SK-N-SH (cell line): Measurements from ENCODE around the gene SYNE2. TPM values are rescaled to one million over a fixed set of nuclear protein-coding genes. Genes with fewer than 3 reads are reported as not detected.

Source experiments
- CTCF ChIA-PET: fragments of 300-600, 350-600 bp; formaldehyde crosslinking; extraction: SDS; loops from one replicate; lab custom pipeline; 2021; lab: Yijun Ruan, JAX
- POLR2A ChIA-PET: fragments of 350-600 bp; sonication (Branson Sonifier 250); formaldehyde crosslinking; extraction: SDS; loops from one replicate; lab custom pipeline; 2020; ENCODE audit warnings: antibody characterized with exemption, inconsistent platforms; lab: Yijun Ruan, JAX
- DNase-seq: peaks from one replicate; pipeline ENCODE4 v3.0.0; 2012
- H2AFZ ChIP-seq: fragments of 200-600 bp; sonication (generic); 2 replicates; pipeline ENCODE4 v1.8.1; 2016; ENCODE audit warnings: antibody characterized with exemption, mild to moderate bottlenecking, low read depth
- H3F3A ChIP-seq: fragments of 200-600 bp; sonication (generic); replicated peaks from 2 replicates; pipeline ENCODE3; 2016; ENCODE audit warnings: antibody characterized with exemption, mild to moderate bottlenecking; ENCODE audit not compliant: insufficient read depth
- H3K27ac ChIP-seq, 2 experiments: fragments of 200-500 bp in 1 of 2; fragments of 200-600 bp in 1 of 2; sonication (Bioruptor generic) in 1 of 2; sonication (generic), shearing (Covaris generic) in 1 of 2; 2 replicates each; pipeline versions ENCODE4 v1.5.1 to v1.6.1; 2014 to 2016; ENCODE audit warnings: low read depth in 2 of 2, inconsistent platforms in 1 of 2, low read length in 1 of 2, mild to moderate bottlenecking in 1 of 2, mixed read lengths in 1 of 2
- H3K27me3 ChIP-seq: fragments of 200-600 bp; sonication (generic), shearing (Covaris generic); 2 replicates; pipeline ENCODE4 v1.6.1; 2016; ENCODE audit warnings: mixed run types; ENCODE audit not compliant: insufficient read depth
- H3K36me3 ChIP-seq, 2 experiments: fragments of 200-500 bp in 1 of 2; fragments of 200-600 bp in 1 of 2; sonication (Bioruptor generic) in 1 of 2; sonication (generic) in 1 of 2; replicated peaks in 1 of 2; 2 replicates each; pipeline versions ENCODE3 to v1.5.1; 2014 to 2016; ENCODE audit warnings: low read length in 1 of 2, mild to moderate bottlenecking in 1 of 2; ENCODE audit not compliant: insufficient read depth in 2 of 2, control insufficient read depth in 1 of 2
- H3K4me1 ChIP-seq, 2 experiments: fragments of 200-500 bp in 1 of 2; fragments of 200-600 bp in 1 of 2; sonication (Bioruptor generic) in 1 of 2; sonication (generic), shearing (Covaris generic) in 1 of 2; 2 replicates each; pipeline versions ENCODE4 v1.5.1 to v1.6.1; 2014 to 2016; ENCODE audit warnings: low read depth in 1 of 2, low read length in 1 of 2, mixed run types in 1 of 2; ENCODE audit not compliant: insufficient read depth in 2 of 2, control insufficient read depth in 1 of 2
- H3K4me2 ChIP-seq: fragments of 200-600 bp; sonication (generic), shearing (Covaris generic); 2 replicates; pipeline ENCODE4 v1.6.1; 2017; ENCODE audit warnings: mixed run types
- H3K4me3 ChIP-seq, 2 experiments: fragments of 200-500 bp in 1 of 2; fragments of 200-600 bp in 1 of 2; sonication (Bioruptor generic) in 1 of 2; sonication (generic), shearing (Covaris generic) in 1 of 2; 2 replicates each; pipeline versions ENCODE4 v1.5.1 to v1.8.1; 2014 to 2016; ENCODE audit warnings: low read depth in 2 of 2, inconsistent platforms in 1 of 2, low read length in 1 of 2, mild to moderate bottlenecking in 1 of 2, mixed read lengths in 1 of 2, moderate library complexity in 1 of 2
- H3K79me2 ChIP-seq: fragments of 200-600 bp; sonication (generic); 2 replicates; pipeline ENCODE4 v1.8.1; 2017; ENCODE audit warnings: mild to moderate bottlenecking; ENCODE audit not compliant: insufficient read depth
- H3K9ac ChIP-seq: fragments of 200-600 bp; sonication (generic); 2 replicates; pipeline ENCODE4 v1.6.1; 2017; ENCODE audit warnings: mixed run types
- H3K9me2 ChIP-seq: fragments of 200-600 bp; sonication (generic); 2 replicates; pipeline ENCODE4 v1.6.1; 2017; ENCODE audit warnings: mixed run types
- H3K9me3 ChIP-seq: fragments of 200-600 bp; sonication (generic); 2 replicates; pipeline ENCODE4 v1.6.1; 2017; ENCODE audit warnings: mixed run types, mild to moderate bottlenecking, moderate library complexity
- H4K20me1 ChIP-seq: fragments of 200-600 bp; sonication (generic); 2 replicates; pipeline ENCODE4 v1.6.1; 2017; ENCODE audit warnings: mild to moderate bottlenecking, mixed run types; ENCODE audit not compliant: insufficient read depth
- CHD2 ChIP-seq: fragments of 150-350 bp; IDR thresholded peaks from 2 replicates; pipeline ENCODE4 v1.6.1; 2018; ENCODE audit warnings: low read length; ENCODE audit not compliant: partially characterized antibody
- EP300 ChIP-seq, 2 experiments: IDR thresholded peaks; 2 replicates each; pipeline versions ENCODE4 v1.4.0 to v1.6.1; 2012; ENCODE audit warnings: borderline replicate concordance in 1 of 2, low read depth in 1 of 2, low read length in 1 of 2
- EZH2phosphoT487 ChIP-seq: fragments of 200-600 bp; sonication (generic); IDR thresholded peaks from 2 replicates; pipeline ENCODE4 v1.6.1; 2017; ENCODE audit warnings: low read depth, mixed run types, mild to moderate bottlenecking, antibody characterized with exemption, moderate library complexity, borderline replicate concordance
- FOSL2 ChIP-seq: IDR thresholded peaks from 2 replicates; pipeline ENCODE4 v1.4.0; 2012; ENCODE audit warnings: low read depth, mild to moderate bottlenecking, moderate library complexity, borderline replicate concordance
- FOXJ3 ChIP-seq: sonication (generic); formaldehyde crosslinking; IDR thresholded peaks from 2 replicates; pipeline ENCODE4 v1.5.1; 2020; ENCODE audit warnings: mild to moderate bottlenecking, missing genetic modification reagents
- JUND ChIP-seq: IDR thresholded peaks from 2 replicates; pipeline ENCODE4 v1.4.0; 2012
- MAX ChIP-seq: IDR thresholded peaks from 2 replicates; pipeline ENCODE4 v1.4.0; 2012; ENCODE audit warnings: low read depth
- MXI1 ChIP-seq: IDR thresholded peaks from 2 replicates; pipeline ENCODE4 v1.6.1; 2012; ENCODE audit warnings: mild to moderate bottlenecking, low read depth, low read length, improper control_type of control experiment
- NFIC ChIP-seq: IDR thresholded peaks from 2 replicates; pipeline ENCODE4 v1.4.0; 2012; ENCODE audit warnings: borderline replicate concordance
- NRF1 ChIP-seq: IDR thresholded peaks from 2 replicates; pipeline ENCODE4 v1.6.1; 2012; ENCODE audit warnings: low read depth, mild to moderate bottlenecking, low read length
- PBX3 ChIP-seq: IDR thresholded peaks from 2 replicates; pipeline ENCODE4; 2012
- POLR2AphosphoS5 ChIP-seq: IDR thresholded peaks from 2 replicates; pipeline ENCODE4 v1.6.1; 2012; ENCODE audit warnings: low read depth, low read length
- RAD21 ChIP-seq: IDR thresholded peaks from 2 replicates; pipeline ENCODE4 v1.6.1; 2012; ENCODE audit warnings: mild to moderate bottlenecking, low read length
- RCOR1 ChIP-seq: fragments of 150-350 bp; IDR thresholded peaks from 2 replicates; pipeline ENCODE4 v1.6.1; 2017; ENCODE audit warnings: antibody characterized with exemption, low read length
- REST ChIP-seq: IDR thresholded peaks from 2 replicates; pipeline ENCODE4 v1.6.1; 2012; ENCODE audit warnings: mild to moderate bottlenecking, low read depth, low read length, moderate library complexity
- RFX5 ChIP-seq: IDR thresholded peaks from 2 replicates; pipeline ENCODE4 v1.6.1; 2012; ENCODE audit warnings: mild to moderate bottlenecking, improper control_type of control experiment, low read length
- RXRA ChIP-seq: IDR thresholded peaks from 2 replicates; pipeline ENCODE4 v1.4.0; 2012; ENCODE audit warnings: low read depth, mild to moderate bottlenecking, borderline replicate concordance
- SMC3 ChIP-seq: IDR thresholded peaks from 2 replicates; pipeline ENCODE4 v1.6.1; 2012; ENCODE audit warnings: low read depth, low read length, improper control_type of control experiment
- TAF1 ChIP-seq: IDR thresholded peaks from 2 replicates; pipeline ENCODE4 v1.6.1; 2012; ENCODE audit warnings: low read depth, mild to moderate bottlenecking, low read length, moderate library complexity, borderline replicate concordance
- USF1 ChIP-seq: IDR thresholded peaks from 2 replicates; pipeline ENCODE4 v1.4.0; 2012; ENCODE audit warnings: low read depth, borderline replicate concordance
- YY1 ChIP-seq: IDR thresholded peaks from 2 replicates; pipeline ENCODE4 v1.4.0; 2012; ENCODE audit warnings: low read depth, mild to moderate bottlenecking
- WGBS: methylation state at CpG from one replicate; pipeline ENCODE4 v1.1.6; 2017; ENCODE audit warnings: low lambda C conversion rate; 5-methylcytosine and 5-hydroxymethylcytosine counted together
- polyA plus RNA-seq, 3 experiments: library from polyadenylated mRNA; depleted of rRNA; stranded (reverse); fragments of >200 nt; gene quantifications; 2 replicates each; pipeline ENCODE4 v1.2.3, GENCODE V29; 2012

The SYNE2 gene
- polyA plus RNA-seq, 1 of the 3 experiments (the other 2 are of a cell fraction) = 7.1 TPM

GRCh38 chr14:63938198-63939005, 85.6 kb downstream of the SYNE2 start:
- Histone ChIP-seq H3K4me3 (no peak overlapping the region), H3K4me1 (no peaks in the 10 kb centered on the region; a peak in 1 of 4 replicates), H3K9me3 (no peaks in the 10 kb centered on the region), H2AFZ (no peak overlapping the region), H4K20me1 (no peaks in the 10 kb centered on the region), H3K27ac (no peak overlapping the region), H3K27me3 (no peaks in the 10 kb centered on the region), H3K36me3 (peaks cover 0 to 2% of the 10 kb centered on the region in 2 experiments), H3K79me2 (no peaks in the 10 kb centered on the region), H3F3A (no peaks in the 10 kb centered on the region), H3K9me2 (no peaks in the 10 kb centered on the region), H3K4me2 (no peak overlapping the region), H3K9ac (no peak overlapping the region)
- ChIA-PET POLR2A (no interaction called here), CTCF (no interaction called here)
- DNase-seq = no peak
- TF ChIP-seq FOSL2 (no peak), EP300 (IDR thresholded peaks at IDR 0.05; ENCODE audit: borderline replicate concordance in 1 of 2, low read depth in 1 of 2, low read length in 1 of 2) (no peak), MAX (no peak), RAD21 (no peak), NRF1 (no peak), PBX3 (no peak), RFX5 (no peak), TAF1 (no peak), FOXJ3 (CRISPR knock-in tag) (no peak), NFIC (no peak), YY1 (no peak), JUND (no peak), RCOR1 (no peak), CHD2 (no peak), SMC3 (no peak), RXRA (no peak)
- WGBS = 84% methylated on average over 9 of the region's 9 CpGs

GRCh38 chr14:63939006-63939270, 86.1 kb downstream of the SYNE2 start:
- H3K27me3 ChIP-seq = no peaks in the 10 kb centered on the region
- no peaks in the 10 kb centered on the region for H3K9me2 ChIP-seq
- no peak overlapping the region for H3K4me3 ChIP-seq
- POLR2A ChIA-PET = no interaction called here
- no peaks in the 10 kb centered on the region for H3K4me1 ChIP-seq
- CTCF ChIA-PET = no interaction called here
- no peaks in the 10 kb centered on the region for H4K20me1 ChIP-seq
- no peak overlapping the region for H3K27ac ChIP-seq
- no peak for DNase-seq
- no peaks in the 10 kb centered on the region for H3F3A ChIP-seq
- H3K36me3 ChIP-seq = peaks cover 0 to 2% of the 10 kb centered on the region in 2 experiments
- WGBS = 100% methylated on average over 1 of the region's 1 CpG
- no peak overlapping the region for H2AFZ ChIP-seq
- H3K9ac ChIP-seq = no peak overlapping the region
- H3K79me2 ChIP-seq = no peaks in the 10 kb centered on the region
- H3K4me2 ChIP-seq = no peak overlapping the region
- no peaks in the 10 kb centered on the region for H3K9me3 ChIP-seq
- no peak for TF ChIP-seq USF1
- TF ChIP-seq RFX5 = no peak
- no peak for TF ChIP-seq SMC3
- no peak for TF ChIP-seq EZH2phosphoT487
- TF ChIP-seq POLR2AphosphoS5 = no peak
- no peak for TF ChIP-seq RXRA
- TF ChIP-seq MAX = no peak
- TF ChIP-seq MXI1 = no peak
- no peak for TF ChIP-seq REST
- TF ChIP-seq NFIC = no peak
